Transverse colon (tissue), 4 donors: ENCODE results near the gene MARCKSL1. TPM values are rescaled to one million over a fixed set of nuclear protein-coding genes. Genes with fewer than 3 reads are reported as not detected.

Experiments used
- DNase-seq: peaks from one replicate; pipeline ENCODE4 v3.0.0-alpha.2; 2019
- H3K27ac ChIP-seq, 4 donors: fragments of 200-600 bp; sonication (generic); 2 replicates each; pipeline ENCODE4 v1.5.1; 2016 to 2018; ENCODE audit warnings: inconsistent platforms in 4 of 4
- H3K27me3 ChIP-seq: fragments of 200-600 bp; sonication (generic); 2 replicates; pipeline ENCODE4 v1.5.1; 2017; ENCODE audit warnings: inconsistent platforms
- H3K36me3 ChIP-seq, 4 donors: fragments of 200-600 bp; sonication (generic); 2 replicates each; pipeline ENCODE4 v1.5.1; 2017 to 2019; ENCODE audit warnings: inconsistent platforms in 4 of 4
- H3K4me1 ChIP-seq, 4 donors: fragments of 200-600 bp; sonication (generic); 2 replicates each; pipeline ENCODE4 v1.5.1; 2017 to 2020; ENCODE audit warnings: inconsistent platforms in 4 of 4
- H3K4me3 ChIP-seq, 4 donors: fragments of 200-600 bp; sonication (generic); 1 replicate in 1 of 4; 2 replicates in 3 of 4; pipeline versions ENCODE4 v1.5.1 to v1.6.1; 2017 to 2019; ENCODE audit warnings: inconsistent platforms in 4 of 4
- H3K9me3 ChIP-seq, 2 donors: fragments of 200-600 bp; sonication (generic); 2 replicates each; pipeline ENCODE4 v1.5.1; 2017 to 2019; ENCODE audit warnings: inconsistent platforms in 2 of 2
- CTCF ChIP-seq, 5 experiments: fragments of 200-600 bp in 3 of 5; fragments of 450-650 bp in 2 of 5; sonication (generic) in 3 of 5; IDR thresholded peaks; 1 replicate in 2 of 5; 2 replicates in 3 of 5; pipeline ENCODE4 v1.5.1; 2016 to 2017; ENCODE audit warnings: antibody characterized with exemption in 5 of 5, inconsistent platforms in 3 of 5, mild to moderate bottlenecking in 2 of 5, moderate library complexity in 1 of 5
- EP300 ChIP-seq: sonication (generic); formaldehyde crosslinking; IDR thresholded peaks from one replicate; pipeline ENCODE4 v1.6.1; 2017; ENCODE audit warnings: antibody characterized with exemption, low read depth
- POLR2A ChIP-seq: fragments of 450-650 bp; IDR thresholded peaks from one replicate; pipeline ENCODE4 v1.6.1; 2016; ENCODE audit warnings: antibody characterized with exemption, mild to moderate bottlenecking, moderate library complexity
- POLR2AphosphoS5 ChIP-seq, 3 donors: sonication (generic); formaldehyde crosslinking; IDR thresholded peaks; one replicate each; pipeline ENCODE4 v1.6.1; 2016; ENCODE audit warnings: antibody characterized with exemption in 3 of 3
- WGBS, 2 donors: methylation state at CpG; one replicate each; pipeline ENCODE4 v1.1.5; 2018; ENCODE audit warnings: low coverage in 1 of 2; 5-methylcytosine and 5-hydroxymethylcytosine counted together
- in situ Hi-C, 4 donors: fragments of 200-750 bp; cut with MboI; loops; one replicate each; pipeline versions ENCODE4 v1.15.0 to v1.15.1; 2017; ENCODE audit warnings: low sequenced_read_pairs in 3 of 4, low pct_ligation_motif_present in 1 of 4, low pct_unique_long_range_greater_than_20kb in 1 of 4
- intact Hi-C: fragments of 100-400 bp; cut with DNase I; formaldehyde crosslinking; loops from one replicate; pipeline ENCODE4 v1.15.1; 2023; ENCODE audit warnings: low total_unique reads
- total RNA-seq, 4 donors: library from RNA; depleted of rRNA; stranded (reverse); fragments of >200 nt; gene quantifications; one replicate each; pipeline ENCODE4 v1.1.0, GENCODE V29; 2016

Gene MARCKSL1
- total RNA-seq, 4 donors from 2014 or later: 40.0 to 62.8 (median 53.0) TPM

DNA sequence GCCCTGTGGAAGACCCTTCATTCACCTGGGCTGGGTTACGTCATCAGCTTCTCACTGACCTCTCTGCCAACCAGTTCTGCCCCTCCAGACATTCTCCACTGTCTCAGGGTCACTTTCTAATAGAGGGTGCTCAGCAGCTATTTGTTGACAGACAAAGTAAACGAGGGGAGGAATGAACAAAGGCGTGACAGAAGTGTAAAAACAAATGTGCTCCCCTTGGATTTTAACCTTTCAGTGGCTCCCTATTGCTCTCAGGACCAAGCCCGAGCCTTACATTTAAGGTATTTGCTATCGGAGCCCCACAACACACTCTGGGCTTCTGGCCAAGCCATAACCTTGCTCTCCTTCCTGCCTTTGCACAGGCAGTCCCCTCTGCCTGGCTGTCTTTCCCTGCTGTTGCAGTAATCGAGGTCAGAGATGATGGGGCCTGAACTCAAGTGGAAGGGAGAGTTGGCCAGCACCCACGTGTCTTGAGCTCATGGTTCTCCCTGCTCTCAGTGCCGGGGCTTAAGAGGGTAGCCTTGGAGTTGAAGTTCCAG is 9.3 kb upstream of the MARCKSL1 start:
- Histone ChIP-seq H3K27ac (no peak overlapping the region), H3K27me3 (no peaks in the 10 kb centered on the region), H3K4me3 (no peak overlapping the region), H3K4me1 (peaks cover 0 to 6% (median 2%) of the 10 kb centered on the region in 4 donors), H3K36me3 (no peaks in the 10 kb centered on the region), H3K9me3 (no peaks in the 10 kb centered on the region)
- intact Hi-C loops (no loop called here), in situ Hi-C loops (no loop called here)
- TF ChIP-seq POLR2AphosphoS5 (IDR thresholded peaks at IDR 0.05) (no peak), EP300 (no peak), POLR2A (no peak), CTCF (IDR thresholded peaks at IDR 0.05) (no peak)
- 30% methylated on average over 8 of the region's 8 CpGs; no CpG with 5 or more reads in 1 of the 2 donors for WGBS, 2 donors
- peak; percentile 51 for DNase-seq

DNA sequence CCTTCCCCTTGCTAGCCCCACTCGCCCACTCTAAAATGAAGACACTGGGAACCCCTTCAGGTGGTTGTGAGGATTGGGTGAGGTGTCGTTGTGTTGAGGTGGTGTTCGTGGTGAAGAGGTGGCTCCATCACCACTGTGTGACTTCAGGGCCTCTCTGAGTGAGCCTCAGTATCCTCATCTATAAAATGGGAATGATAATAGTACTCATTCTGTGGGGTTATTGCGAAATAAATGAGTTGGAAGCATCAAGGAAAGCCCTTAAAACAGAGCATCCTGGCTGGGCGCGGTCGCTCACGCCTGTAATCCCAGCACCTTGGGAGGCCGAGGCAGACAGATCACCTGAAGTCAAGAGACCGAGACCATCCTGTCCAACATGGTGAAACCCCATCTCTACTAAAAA is 6.7 kb upstream of the MARCKSL1 start:
- TF ChIP-seq POLR2A (no peak), POLR2AphosphoS5 (IDR thresholded peaks at IDR 0.05) (no peak), CTCF (IDR thresholded peaks at IDR 0.05) (no peak), EP300 (no peak)
- H3K9me3 ChIP-seq: no peaks in the 10 kb centered on the region
- no peak overlapping the region for H3K4me3 ChIP-seq
- no peaks in the 10 kb centered on the region for H3K27me3 ChIP-seq
- intact Hi-C loops: no loop called here
- H3K27ac ChIP-seq: no peak overlapping the region
- DNase-seq: no peak
- WGBS, 2 donors: 92 to 96% methylated on average over 5 to 10 of the region's 10 CpGs
- H3K36me3 ChIP-seq: no peaks in the 10 kb centered on the region
- in situ Hi-C loops: no loop called here
- H3K4me1 ChIP-seq: peaks cover 0 to 16% (median 11%) of the 10 kb centered on the region in 4 donors

DNA sequence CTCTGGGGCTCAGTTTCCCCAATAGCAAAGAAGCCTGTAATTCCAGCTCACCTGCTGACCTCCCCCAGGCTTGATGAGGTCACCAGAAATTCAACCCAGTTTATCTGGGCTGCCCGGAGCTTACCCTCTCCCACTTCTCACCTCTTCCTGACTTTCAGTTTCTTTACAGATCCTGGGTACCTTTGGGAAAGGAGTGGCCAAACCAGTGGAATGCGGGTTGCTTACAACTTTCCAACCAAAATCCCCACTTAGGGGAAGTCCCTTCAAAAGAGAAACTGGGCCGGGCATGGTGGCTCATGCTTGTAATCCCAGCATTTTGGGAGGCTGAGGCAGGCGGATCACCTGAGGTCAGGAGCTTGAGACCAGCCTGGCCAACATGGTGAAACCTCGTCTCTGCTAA is 5.9 kb upstream of the MARCKSL1 start:
- intact Hi-C loops: no loop called here
- H3K4me3 ChIP-seq: no peak overlapping the region

GRCh38 chr1:32341186-32341757 is 5.2 kb upstream of the MARCKSL1 start:
- TF ChIP-seq EP300 (no peak), CTCF (IDR thresholded peaks at IDR 0.05) (no peak), POLR2A (no peak), POLR2AphosphoS5 (IDR thresholded peaks at IDR 0.05) (no peak)
- no peaks in the 10 kb centered on the region for H3K27me3 ChIP-seq
- 98 to 100% methylated on average over 1 to 11 of the region's 11 CpGs for WGBS, 2 donors
- DNase-seq: no peak
- no peak overlapping the region for H3K27ac ChIP-seq
- in situ Hi-C loops (no loop called here), intact Hi-C loops (no loop called here)
- peaks cover 9 to 31% (median 23%) of the 10 kb centered on the region in 4 donors for H3K4me1 ChIP-seq
- H3K4me3 ChIP-seq: no peak overlapping the region
- no peaks in the 10 kb centered on the region for H3K9me3 ChIP-seq
- H3K36me3 ChIP-seq: no peaks in the 10 kb centered on the region

More for the DNA sequence above, 5.9 kb upstream of the MARCKSL1 start:
- H3K36me3 ChIP-seq: no peaks in the 10 kb centered on the region
- H3K4me1 ChIP-seq: peaks cover 3 to 24% (median 18%) of the 10 kb centered on the region in 4 donors
- no peak overlapping the region for H3K27ac ChIP-seq
- WGBS, 2 donors: 70% methylated on average over 5 of the region's 5 CpGs; no CpG with 5 or more reads in 1 of the 2 donors
- no peak for TF ChIP-seq POLR2A
- TF ChIP-seq POLR2AphosphoS5 (IDR thresholded peaks at IDR 0.05): no peak
- TF ChIP-seq CTCF (IDR thresholded peaks at IDR 0.05): no peak
- in situ Hi-C loops: no loop called here
- H3K9me3 ChIP-seq: no peaks in the 10 kb centered on the region
- no peaks in the 10 kb centered on the region for H3K27me3 ChIP-seq
- no peak for DNase-seq
